ENCODE measurements around the gene ETS1. TPM values are rescaled to one million over a fixed set of nuclear protein-coding genes. Genes with fewer than 3 reads are reported as not detected.

Gene ETS1
- total RNA-seq, 1 experiment from 2014 or later: 29.9 TPM

GRCh38 chr11:128551058-128551457 is 36.3 kb downstream of the ETS1 start:
- no CpG with 5 or more reads among the region's 4 CpGs for WGBS (ENCODE audit: extremely low coverage, insufficient read length, low lambda C conversion rate)
- H2BK5ac ChIP-seq (ENCODE audit: insufficient read length, low read length): no peak overlapping the region
- no peak overlapping the region for H3K23ac ChIP-seq (ENCODE audit: insufficient read length, low read depth, low read length)
- no peaks in the 10 kb centered on the region for H3K9me3 ChIP-seq (ENCODE audit: control insufficient read depth, low read depth, low read length)
- no peaks in the 10 kb centered on the region for H3K79me1 ChIP-seq (ENCODE audit: insufficient read depth, low read depth, low read length, poor library complexity, severe bottlenecking)
- H3K4me1 ChIP-seq (ENCODE audit: insufficient read depth, low read length): peaks cover 2% of the 10 kb centered on the region; the same call in 1 of the 2 replicates
- no peak overlapping the region for H3K56ac ChIP-seq (ENCODE audit: insufficient read length, low read depth, low read length)
- Mint-ChIP-seq H3K27ac (no peak overlapping the region), H3K4me1 (peaks cover 36 to 45% of the 10 kb centered on the region in 2 experiments), H3K36me3 (ENCODE audit: insufficient read depth in 1 of 3, low read depth in 3 of 3) (peaks cover 0 to 29% (median 10%) of the 10 kb centered on the region in 3 experiments; a peak in 5 of 7 replicates), H3K27me3 (ENCODE audit: low read depth) (peaks cover 65% of the 10 kb centered on the region), H3K9me3 (no peaks in the 10 kb centered on the region; a peak in 1 of 5 replicates), H3K4me3 (no peak overlapping the region)
- H3K27ac ChIP-seq (ENCODE audit: insufficient read length, low read depth, low read length): no peak overlapping the region
- H3K14ac ChIP-seq (ENCODE audit: insufficient read depth, low read length): no peak overlapping the region
- no peak overlapping the region for H3K18ac ChIP-seq (ENCODE audit: insufficient read length, low read depth, low read length)
- H4K8ac ChIP-seq (replicated peaks; ENCODE audit: insufficient read length, low read depth, low read length): no peak overlapping the region
- no peak overlapping the region for H3K4ac ChIP-seq (ENCODE audit: low read depth, low read length)
- H3K27me3 ChIP-seq (ENCODE audit: insufficient read depth, low read length): peaks cover 24% of the 10 kb centered on the region; the same call in 1 of the 2 replicates
- no peak overlapping the region for H2BK12ac ChIP-seq (ENCODE audit: insufficient read length, low read depth, low read length)
- no peak overlapping the region for H2AK5ac ChIP-seq (ENCODE audit: insufficient read length, low read length)
- peaks cover 13% of the 10 kb centered on the region for H3K23me2 ChIP-seq (ENCODE audit: insufficient read length, low read depth, low read length, poor library complexity, severe bottlenecking)
- TF ChIP-seq CTCF (conservative IDR thresholded peaks at IDR 0.05): no peak
- no peak overlapping the region for H4K91ac ChIP-seq (ENCODE audit: insufficient read length, low read depth, low read length)
- H2BK120ac ChIP-seq (ENCODE audit: low read depth, low read length, poor library complexity, severe bottlenecking): no peak overlapping the region
- no peak overlapping the region for H2BK15ac ChIP-seq (ENCODE audit: low read depth, low read length)
- no peak for DNase-seq
- H2AFZ ChIP-seq (ENCODE audit: low read length): no peak overlapping the region
- H3T11ph ChIP-seq (ENCODE audit: low read length): no peak overlapping the region
- H4K5ac ChIP-seq (ENCODE audit: insufficient read length, low read depth, low read length): no peak overlapping the region
- H3K9ac ChIP-seq (ENCODE audit: extremely low read depth, insufficient read length, low read length): no peak overlapping the region
- no peak overlapping the region for H3K4me2 ChIP-seq (ENCODE audit: insufficient read depth, insufficient read length, low read length)
- no peak overlapping the region for H2BK20ac ChIP-seq (ENCODE audit: low read depth, low read length, poor library complexity, severe bottlenecking)
- no peaks in the 10 kb centered on the region for H4K20me1 ChIP-seq (ENCODE audit: control insufficient read depth, insufficient read depth, insufficient read length)
- no peaks in the 10 kb centered on the region for H3K79me2 ChIP-seq (ENCODE audit: insufficient read depth, low read length)

Data from H9 (cell line).